Mononuclear cell (primary cell): Measurements from ENCODE around the gene TACR2. TPM values are rescaled to one million over a fixed set of nuclear protein-coding genes. Genes with fewer than 3 reads are reported as not detected.
"Not testable (repeated sequence)": the region's sequence is repeated elsewhere in the genome, so short reads cannot be mapped to it uniquely, and the experiment has no call there.

ENCODE experiments used
- H3K27me3 ChIP-seq: 2 replicates; pipeline ENCODE4 v1.6.0; 2011; ENCODE audit warnings: low read length, control low read depth; ENCODE audit not compliant: insufficient read depth
- H3K4me1 ChIP-seq: 2 replicates; pipeline ENCODE4 v1.5.1; 2011; ENCODE audit warnings: mild to moderate bottlenecking, low read length, control low read depth; ENCODE audit not compliant: insufficient read depth
- H3K4me3 ChIP-seq: 2 replicates; pipeline ENCODE4 v1.5.1; 2011; ENCODE audit warnings: mild to moderate bottlenecking, low read length, moderate library complexity
- H3K9me3 ChIP-seq: 2 replicates; pipeline ENCODE4 v1.5.1; 2011; ENCODE audit warnings: low read depth, mild to moderate bottlenecking, control low read depth, low read length
- total RNA-seq: library from RNA; depleted of rRNA; stranded (reverse); fragments of >200 nt; gene quantifications from one replicate; pipeline ENCODE4 v1.2.3, GENCODE V29; 2012

TACR2 gene
- total RNA-seq, 1 donor: not detected

DNA sequence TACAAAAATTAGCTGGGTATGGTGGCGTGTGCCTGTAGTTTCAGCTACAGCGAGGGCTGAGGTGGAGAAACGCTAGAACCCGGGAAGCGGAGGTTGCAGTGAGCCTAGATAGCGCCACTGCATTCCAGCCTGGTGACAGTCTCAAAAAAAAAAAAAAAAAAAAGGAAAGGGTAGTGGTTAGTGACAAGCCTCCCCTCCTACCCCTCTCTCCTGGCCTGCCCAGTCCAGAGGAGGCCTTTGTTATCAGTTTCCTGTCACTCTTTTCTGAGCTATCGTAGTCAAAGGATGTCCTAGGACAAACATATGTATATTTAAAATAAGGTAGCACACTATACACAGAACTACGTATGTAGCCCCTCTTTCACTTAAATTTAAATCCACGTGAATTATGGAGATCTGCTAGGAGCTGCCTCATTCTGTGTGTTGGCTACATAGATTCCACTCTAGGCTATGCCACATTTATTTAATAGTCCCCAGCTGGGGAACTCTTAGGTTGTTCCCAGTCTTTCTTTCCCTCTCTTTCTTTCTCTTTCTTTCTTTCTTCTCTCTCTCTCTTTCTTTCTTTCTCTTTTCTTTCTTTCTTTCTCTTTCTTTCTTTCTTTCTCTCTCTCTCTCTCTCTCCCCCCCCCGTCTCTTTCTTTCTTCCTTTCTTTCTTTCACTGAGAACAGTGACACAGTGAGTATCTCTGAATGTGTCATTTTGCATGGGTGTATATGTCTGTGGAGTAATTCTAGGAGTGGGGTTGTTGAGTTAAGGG lies 38.5 kb upstream of the TACR2 start:
- H3K4me3 ChIP-seq: no peak overlapping the region
- peaks cover 8% of the 10 kb centered on the region for H3K4me1 ChIP-seq
- no peaks in the 10 kb centered on the region for H3K9me3 ChIP-seq
- H3K27me3 ChIP-seq: peaks cover 13% of the 10 kb centered on the region

DNA sequence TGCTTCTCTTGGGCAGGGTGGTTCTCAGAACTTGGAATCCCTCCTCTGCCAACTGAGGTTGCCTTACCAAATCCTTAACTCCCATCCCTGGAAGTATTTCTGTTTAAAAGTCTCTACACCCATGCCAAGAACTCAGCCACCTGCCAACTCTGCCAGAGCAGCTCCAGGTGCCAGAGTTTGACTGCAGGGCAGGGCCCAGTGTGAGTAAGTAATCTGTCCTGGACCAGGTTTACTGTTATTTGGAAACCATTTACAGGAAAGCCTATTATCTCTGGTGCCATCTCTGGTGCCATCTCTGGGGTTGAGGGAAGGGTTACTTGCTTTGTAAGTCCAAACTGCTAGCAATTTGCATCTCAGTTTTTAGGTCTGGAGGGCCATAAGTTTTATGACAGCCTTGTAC lies 37.1 kb upstream of the TACR2 start:
- H3K4me3 ChIP-seq: no peak overlapping the region
- no peaks in the 10 kb centered on the region for H3K9me3 ChIP-seq
- peaks cover 13% of the 10 kb centered on the region for H3K27me3 ChIP-seq
- peaks cover 8% of the 10 kb centered on the region for H3K4me1 ChIP-seq

GRCh38 chr10:69452676-69453415 lies 36.1 kb upstream of the TACR2 start:
- no peaks in the 10 kb centered on the region for H3K9me3 ChIP-seq
- H3K27me3 ChIP-seq: peaks cover 13% of the 10 kb centered on the region
- peaks cover 8% of the 10 kb centered on the region for H3K4me1 ChIP-seq
- no peak overlapping the region for H3K4me3 ChIP-seq

GRCh38 chr10:69451784-69452251 lies 35.1 kb upstream of the TACR2 start:
- no peaks in the 10 kb centered on the region for H3K9me3 ChIP-seq
- peaks cover 8% of the 10 kb centered on the region for H3K4me1 ChIP-seq
- peaks cover 13% of the 10 kb centered on the region for H3K27me3 ChIP-seq
- peak overlapping the region; percentile 29 for H3K4me3 ChIP-seq

DNA sequence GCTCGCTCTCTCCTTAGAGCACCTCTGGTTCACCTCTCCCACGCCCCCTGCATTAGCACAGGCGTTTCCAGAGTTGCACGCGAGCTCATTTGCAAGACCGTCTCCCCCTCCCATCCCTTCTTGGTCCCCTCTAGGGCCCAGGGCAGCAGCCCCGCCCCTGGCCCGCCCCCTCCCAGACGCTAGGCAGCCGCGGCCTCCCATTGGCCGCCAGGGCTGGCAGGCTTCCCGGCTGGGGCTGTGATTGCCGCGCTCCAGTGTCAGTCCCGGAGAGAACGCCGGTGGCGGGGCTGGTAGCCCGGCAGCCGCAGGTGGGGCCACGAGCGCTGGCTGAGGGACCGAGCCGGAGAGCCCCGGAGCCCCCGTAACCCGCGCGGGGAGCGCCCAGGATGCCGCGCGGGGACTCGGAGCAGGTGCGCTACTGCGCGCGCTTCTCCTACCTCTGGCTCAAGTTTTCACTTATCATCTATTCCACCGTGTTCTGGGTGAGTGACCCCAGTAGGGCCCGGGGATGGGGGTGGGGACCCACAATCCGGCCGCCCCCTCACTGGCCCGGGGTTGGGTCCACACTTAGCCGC lies 34.6 kb upstream of the TACR2 start, which contains the start of gene TSPAN15:
TSPAN15 (plus strand) TSS at position 257 of the 575 bp plus-strand sequence; CDS start at position 387, 130 bp downstream.
- no peaks in the 10 kb centered on the region for H3K9me3 ChIP-seq
- peak within 1 kb of the TSS; percentile 29 for H3K4me3 ChIP-seq
- H3K27me3 ChIP-seq: peaks cover 13% of the 10 kb centered on the region
- H3K4me1 ChIP-seq: peaks cover 8% of the 10 kb centered on the region

DNA sequence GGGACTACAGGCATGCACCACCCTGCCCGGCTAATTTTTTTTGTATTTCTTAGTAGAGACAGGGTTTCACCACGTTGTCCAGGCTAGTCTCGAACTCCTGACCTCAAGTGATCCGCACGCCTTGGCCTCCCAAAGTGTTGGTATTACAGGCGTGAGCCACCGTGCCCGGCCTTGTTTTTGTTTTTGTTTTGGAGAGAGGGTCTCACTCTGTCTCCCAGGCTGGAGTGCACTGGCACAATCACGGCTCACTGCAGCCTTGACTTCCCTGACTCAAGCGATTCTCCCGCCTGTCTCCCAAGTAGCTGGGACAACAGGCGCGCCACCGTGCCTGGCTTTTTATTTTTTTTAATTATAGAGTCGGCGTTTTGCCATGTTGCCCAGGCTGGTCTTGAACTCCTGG lies 33.7 kb upstream of the TACR2 start:
- not testable (repeated sequence) for H3K4me1 ChIP-seq, H3K9me3 ChIP-seq, H3K4me3 ChIP-seq
- peaks cover 13% of the 10 kb centered on the region for H3K27me3 ChIP-seq

DNA sequence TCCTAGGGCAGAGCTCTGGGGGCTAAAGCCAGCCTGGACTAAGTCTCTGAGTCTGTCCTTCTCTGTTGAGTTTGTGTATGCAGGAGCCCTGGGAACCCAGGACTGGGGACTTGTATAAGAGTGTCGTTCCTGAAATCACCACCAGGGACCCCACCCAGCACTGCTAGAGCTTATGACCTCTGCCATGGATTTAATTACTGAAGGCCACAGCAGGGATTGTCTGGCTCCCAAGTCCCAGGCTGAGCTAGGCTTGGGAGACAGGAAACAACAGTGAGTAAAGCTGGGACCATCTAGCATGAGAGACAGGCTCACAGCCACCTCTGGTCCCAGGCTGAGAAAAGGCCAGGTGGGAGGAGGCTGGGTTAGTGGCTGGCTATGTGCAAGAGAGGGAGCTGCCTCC lies 33.1 kb upstream of the TACR2 start:
- H3K4me1 ChIP-seq: peaks cover 8% of the 10 kb centered on the region
- no peaks in the 10 kb centered on the region for H3K9me3 ChIP-seq
- H3K27me3 ChIP-seq: peaks cover 13% of the 10 kb centered on the region
- H3K4me3 ChIP-seq: no peak overlapping the region

- peaks cover 1% of the 10 kb centered on the region for H3K27me3 ChIP-seq
- H3K4me3 ChIP-seq: no peak overlapping the region
- H3K9me3 ChIP-seq: no peaks in the 10 kb centered on the region
- peaks cover 4% of the 10 kb centered on the region for H3K4me1 ChIP-seq
Observed at GRCh38 chr10:69446650-69447151, 30.0 kb upstream of the TACR2 start.

DNA sequence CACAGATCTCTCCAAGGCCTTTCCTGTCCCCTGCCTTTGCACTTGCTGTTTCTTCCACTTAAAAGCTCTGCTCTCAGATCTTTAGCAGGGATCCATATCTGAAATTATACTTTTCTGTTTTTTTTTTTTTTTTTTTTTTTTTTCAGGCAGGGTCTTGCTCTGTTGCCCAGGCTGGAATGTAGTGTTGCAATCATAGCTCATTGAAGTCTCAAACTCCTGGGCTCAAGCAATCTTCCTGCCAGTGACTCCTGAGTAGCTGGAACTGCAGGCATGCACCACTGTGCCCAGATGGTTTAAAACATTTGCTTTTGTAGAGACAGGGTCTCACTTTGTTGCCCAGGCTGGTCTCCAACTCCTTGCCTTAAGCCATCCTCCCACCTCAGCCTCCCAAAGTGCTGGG lies 29.5 kb upstream of the TACR2 start:
- Histone ChIP-seq H3K27me3 (no peaks in the 10 kb centered on the region), H3K9me3 (no peaks in the 10 kb centered on the region), H3K4me1 (no peaks in the 10 kb centered on the region), H3K4me3 (no peak overlapping the region)

DNA sequence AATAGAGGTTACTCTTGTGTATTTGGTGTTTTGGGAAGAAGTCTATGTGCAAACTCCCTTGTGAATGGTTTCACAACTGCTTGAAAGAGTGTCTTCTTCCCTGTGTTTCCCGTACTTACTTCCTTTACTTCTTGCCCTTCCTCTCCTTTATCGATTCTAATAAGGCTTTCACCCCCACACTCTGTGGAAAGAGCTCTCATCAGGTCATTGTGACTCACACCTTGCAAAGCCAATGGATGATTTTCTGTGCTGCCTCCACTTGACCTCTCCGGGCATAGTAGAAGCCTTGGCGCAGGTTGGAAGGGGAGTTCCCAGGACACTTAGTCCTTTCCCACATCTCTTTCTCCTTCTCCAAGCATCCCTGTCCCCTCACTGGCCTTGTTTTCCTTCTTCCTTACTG lies 28.3 kb upstream of the TACR2 start:
- Histone ChIP-seq H3K4me3 (no peak overlapping the region), H3K4me1 (peaks cover 3% of the 10 kb centered on the region), H3K9me3 (no peaks in the 10 kb centered on the region), H3K27me3 (no peaks in the 10 kb centered on the region)

DNA sequence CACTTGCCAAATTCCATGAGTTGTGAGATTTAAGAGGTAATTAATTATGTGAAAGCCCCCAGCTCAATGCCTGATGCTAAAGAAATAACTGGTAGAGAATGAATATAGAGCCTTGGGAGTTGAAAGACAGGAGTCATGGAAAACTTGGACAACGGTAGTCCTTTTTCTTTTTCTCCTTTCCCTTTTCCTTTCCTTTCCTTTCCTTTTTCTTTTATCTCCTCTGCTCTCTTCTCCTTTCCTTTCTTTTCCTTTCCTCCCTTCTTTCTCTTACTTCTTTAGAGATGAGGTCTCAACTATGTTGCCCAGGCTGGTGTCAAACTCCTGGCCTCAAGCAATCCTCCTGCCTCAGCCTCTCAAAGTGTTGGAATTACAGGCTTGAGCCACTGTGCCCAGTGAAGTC lies 26.6 kb upstream of the TACR2 start:
- Histone ChIP-seq H3K4me1 (peaks cover 18% of the 10 kb centered on the region), H3K9me3 (no peaks in the 10 kb centered on the region), H3K27me3 (no peaks in the 10 kb centered on the region), H3K4me3 (no peak overlapping the region)

DNA sequence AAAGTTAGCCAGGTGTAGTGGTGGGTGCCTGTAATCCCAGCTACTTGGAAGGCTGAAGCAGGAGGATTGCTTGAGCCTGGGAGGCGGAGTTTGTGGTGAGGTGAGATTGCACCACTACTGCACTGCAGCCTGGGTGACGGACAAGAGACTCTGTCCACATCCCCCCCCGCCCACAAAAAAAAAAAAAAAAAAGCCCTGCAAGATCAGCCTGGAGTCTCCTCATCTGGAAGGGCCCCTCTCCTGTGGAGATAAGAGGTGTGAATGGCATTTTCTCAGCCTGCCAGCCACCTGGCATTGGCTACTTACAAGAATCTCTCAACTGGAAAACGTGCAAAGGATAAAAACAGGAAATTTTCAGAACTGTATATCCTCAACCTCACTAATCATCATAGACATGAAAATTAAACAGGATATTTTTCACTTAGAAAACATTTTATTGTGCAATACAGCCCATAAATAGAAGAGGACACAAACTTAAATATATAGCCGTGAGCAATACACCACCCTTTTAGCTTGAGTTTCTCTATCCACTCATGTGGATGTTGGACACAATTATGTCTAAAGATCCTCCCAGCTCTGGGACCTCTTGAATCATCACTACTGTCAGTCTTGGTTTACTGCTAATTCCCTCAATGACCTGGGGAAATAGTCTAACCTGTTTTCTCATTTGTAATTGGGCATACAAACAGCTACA lies 23.2 kb upstream of the TACR2 start:
- Histone ChIP-seq H3K4me3 (no peak overlapping the region), H3K9me3 (no peaks in the 10 kb centered on the region)

GRCh38 chr10:69439350-69439739 lies 22.6 kb upstream of the TACR2 start:
- H3K4me3 ChIP-seq: no peak overlapping the region
- H3K4me1 ChIP-seq: peaks cover 19% of the 10 kb centered on the region
- H3K27me3 ChIP-seq: no peaks in the 10 kb centered on the region
- no peaks in the 10 kb centered on the region for H3K9me3 ChIP-seq

More for the DNA sequence above, 23.2 kb upstream of the TACR2 start:
- H3K27me3 ChIP-seq: no peaks in the 10 kb centered on the region
- H3K4me1 ChIP-seq: peaks cover 19% of the 10 kb centered on the region

GRCh38 chr10:69438536-69439349 lies 22.0 kb upstream of the TACR2 start:
- Histone ChIP-seq H3K27me3 (no peaks in the 10 kb centered on the region), H3K9me3 (no peaks in the 10 kb centered on the region), H3K4me3 (no peak overlapping the region), H3K4me1 (peaks cover 19% of the 10 kb centered on the region)
